Skin of body (tissue), 2 donors: Measurements from ENCODE around the gene DNAH1. TPM values are rescaled to one million over a fixed set of nuclear protein-coding genes. Genes with fewer than 3 reads are reported as not detected.
"Not testable (repeated sequence)": the region's sequence is repeated elsewhere in the genome, so short reads cannot be mapped to it uniquely, and the experiment has no call there.

ENCODE experiments used
- DNase-seq: peaks from one replicate; lab custom pipeline; 2025; lab: John Stamatoyannopoulos, UW
- total RNA-seq: library from RNA; depleted of rRNA; stranded (reverse); fragments of >200 nt; gene quantifications from one replicate; pipeline ENCODE4 v1.2.3, GENCODE V29; 2014

DNAH1 gene
- total RNA-seq, 1 donor from 2014 or later = 5.4 TPM

- no peak for DNase-seq
Observed at GRCh38 chr3:52331906-52332305, 15.8 kb downstream of the DNAH1 start.

- no peak for DNase-seq
Observed at GRCh38 chr3:52333869-52334557, 17.9 kb downstream of the DNAH1 start.

- not testable (repeated sequence) for DNase-seq
Observed at GRCh38 chr3:52338131-52338530, 22.0 kb downstream of the DNAH1 start.

GRCh38 chr3:52339612-52340011 is 23.5 kb downstream of the DNAH1 start:
- peak; percentile 50 for DNase-seq

GRCh38 chr3:52341123-52341522 is 25.0 kb downstream of the DNAH1 start:
- DNase-seq = no peak

- no peak for DNase-seq
Observed at GRCh38 chr3:52343946-52344600, 28.0 kb downstream of the DNAH1 start.

GRCh38 chr3:52345521-52346109 is 29.5 kb downstream of the DNAH1 start:
- no peak for DNase-seq

- no peak for DNase-seq
Observed at GRCh38 chr3:52346623-52347530, 30.8 kb downstream of the DNAH1 start.

- no peak for DNase-seq
Observed at GRCh38 chr3:52347716-52348635, 31.9 kb downstream of the DNAH1 start.

GRCh38 chr3:52349131-52349530 is 33.0 kb downstream of the DNAH1 start:
- DNase-seq = no peak

- no peak for DNase-seq
Observed at GRCh38 chr3:52349611-52350395, 33.7 kb downstream of the DNAH1 start.

GRCh38 chr3:52350416-52350815 is 34.3 kb downstream of the DNAH1 start:
- DNase-seq = no peak

GRCh38 chr3:52350981-52351761 is 35.1 kb downstream of the DNAH1 start:
- no peak for DNase-seq

- DNase-seq = no peak
Observed at GRCh38 chr3:52351762-52352368, 35.7 kb downstream of the DNAH1 start.

GRCh38 chr3:52352566-52352965 is 36.4 kb downstream of the DNAH1 start:
- no peak for DNase-seq

GRCh38 chr3:52353291-52353855 is 37.3 kb downstream of the DNAH1 start:
- no peak for DNase-seq

GRCh38 chr3:52354676-52355075 is 38.6 kb downstream of the DNAH1 start:
- no peak for DNase-seq

GRCh38 chr3:52355526-52355925 is 39.4 kb downstream of the DNAH1 start:
- no peak for DNase-seq
